CD4-positive, alpha-beta T cell treated with Interleukin-15 for 4 hours (primary cell): Measurements from ENCODE around the gene KRTAP10-12.
"Not testable (repeated sequence)": the region's sequence is repeated elsewhere in the genome, so short reads cannot be mapped to it uniquely, and the experiment has no call there.

Experiments
- DNase-seq: peaks from one replicate; pipeline ENCODE4 v3.0.0-alpha.2; 2020; ENCODE audit warnings: low spot score

Gene KRTAP10-12, protein sequence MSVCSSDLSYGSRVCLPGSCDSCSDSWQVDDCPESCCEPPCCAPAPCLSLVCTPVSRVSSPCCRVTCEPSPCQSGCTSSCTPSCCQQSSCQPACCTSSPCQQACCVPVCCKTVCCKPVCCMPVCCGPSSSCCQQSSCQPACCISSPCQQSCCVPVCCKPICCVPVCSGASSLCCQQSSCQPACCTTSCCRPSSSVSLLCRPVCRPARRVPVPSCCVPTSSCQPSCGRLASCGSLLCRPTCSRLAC

DNA sequence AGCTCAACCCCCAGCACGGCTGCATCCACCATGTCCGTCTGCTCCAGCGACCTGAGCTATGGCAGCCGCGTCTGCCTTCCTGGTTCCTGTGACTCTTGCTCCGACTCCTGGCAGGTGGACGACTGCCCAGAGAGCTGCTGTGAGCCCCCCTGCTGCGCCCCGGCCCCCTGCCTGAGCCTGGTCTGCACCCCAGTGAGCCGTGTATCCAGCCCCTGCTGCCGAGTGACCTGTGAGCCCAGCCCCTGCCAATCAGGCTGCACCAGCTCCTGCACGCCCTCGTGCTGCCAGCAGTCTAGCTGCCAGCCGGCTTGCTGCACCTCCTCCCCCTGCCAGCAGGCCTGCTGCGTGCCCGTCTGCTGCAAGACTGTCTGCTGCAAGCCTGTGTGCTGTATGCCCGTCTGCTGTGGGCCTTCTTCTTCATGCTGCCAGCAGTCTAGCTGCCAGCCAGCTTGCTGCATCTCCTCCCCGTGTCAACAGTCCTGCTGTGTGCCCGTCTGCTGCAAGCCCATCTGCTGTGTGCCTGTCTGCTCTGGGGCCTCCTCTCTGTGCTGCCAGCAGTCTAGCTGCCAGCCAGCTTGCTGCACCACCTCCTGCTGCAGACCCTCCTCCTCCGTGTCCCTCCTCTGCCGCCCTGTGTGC is at the start of gene KRTAP10-12:
TSS of gene KRTAP10-12 (plus strand) at position 1 of the 639 bp plus-strand sequence. CDS start at position 31, 30 bp downstream.
- not testable (repeated sequence) for DNase-seq

DNA sequence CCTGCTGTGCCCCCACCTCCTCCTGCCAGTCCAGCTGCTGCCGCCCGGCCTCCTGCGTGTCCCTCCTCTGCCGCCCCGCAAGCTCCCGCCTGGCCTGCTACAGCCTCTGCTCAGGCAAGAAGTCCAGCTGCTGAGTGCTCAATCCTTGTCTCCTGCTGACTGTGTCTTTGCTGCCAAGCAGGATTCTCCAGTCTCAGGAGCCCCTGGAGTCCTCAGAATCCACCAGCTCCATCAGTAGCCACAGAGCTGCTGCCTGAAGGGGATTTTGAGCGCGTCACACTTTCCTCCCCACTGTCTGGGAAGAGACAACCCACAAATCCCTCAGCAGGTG is 49.8 kb upstream of the KRTAP10-12 start:
- no peak for DNase-seq

DNA sequence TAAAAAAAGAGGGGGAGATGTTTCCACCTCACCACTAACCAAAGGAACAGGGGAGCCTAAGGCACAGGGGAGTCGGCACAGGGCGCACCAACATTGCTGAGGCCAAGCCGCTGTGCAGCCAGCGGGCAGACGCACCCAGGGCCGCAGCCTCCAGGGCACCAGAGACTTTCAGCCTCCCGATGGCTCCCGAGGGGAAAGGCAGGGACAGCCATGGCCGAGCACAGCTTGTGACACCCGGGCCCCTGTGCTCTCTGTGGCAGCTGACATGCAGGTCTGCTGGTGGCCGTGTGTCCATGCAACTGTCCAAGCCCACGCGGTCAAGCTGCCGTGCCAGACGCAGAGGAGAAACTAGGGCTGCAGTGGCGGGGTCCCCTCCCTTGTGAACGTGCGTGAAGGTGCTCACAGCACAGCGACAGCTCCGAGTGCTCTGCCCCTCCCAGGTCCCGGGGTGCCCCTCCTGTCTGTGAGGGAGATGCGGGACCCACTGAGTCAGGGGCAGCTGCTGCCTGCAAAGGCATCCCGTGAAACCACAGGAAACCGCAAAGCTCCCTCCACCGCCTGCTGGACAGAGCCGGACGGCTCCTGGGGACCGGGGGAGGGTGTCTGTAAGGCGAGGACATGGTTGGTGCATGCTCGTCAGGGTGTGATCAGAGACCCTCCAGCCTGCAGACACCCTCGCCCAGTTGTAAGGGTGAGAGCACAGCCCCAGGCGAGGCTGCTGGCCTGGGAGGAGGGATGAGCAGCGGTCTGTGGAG is 48.2 kb upstream of the KRTAP10-12 start:
- no peak for DNase-seq

DNA sequence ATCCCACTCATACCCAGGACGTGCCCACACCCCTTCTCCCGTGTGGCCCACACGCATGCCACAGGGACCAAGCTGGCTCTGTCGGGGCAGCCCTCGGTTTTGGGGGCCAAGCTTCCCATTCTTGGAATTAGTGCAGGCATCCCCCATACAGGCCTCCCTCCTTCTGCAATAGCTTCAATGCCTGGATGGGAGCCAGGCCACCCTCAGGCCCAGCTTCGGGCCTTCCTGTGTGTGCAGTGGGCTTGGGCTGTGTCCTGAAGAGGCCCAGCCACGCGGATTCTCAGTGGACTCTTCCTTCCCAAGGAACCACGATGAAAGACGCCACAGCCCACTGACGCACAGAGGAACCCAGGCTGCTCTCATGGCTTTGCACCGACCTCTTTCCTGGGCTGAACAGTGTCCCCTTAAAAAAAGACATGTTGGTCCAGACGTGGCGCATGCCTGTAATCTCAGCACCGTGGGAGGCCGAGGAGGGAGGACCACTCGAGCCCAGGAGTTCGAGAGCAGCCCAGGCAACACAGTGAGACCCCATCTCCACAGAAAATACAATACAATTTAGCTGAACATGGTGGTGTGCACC is 47.4 kb upstream of the KRTAP10-12 start:
- no peak for DNase-seq

DNA sequence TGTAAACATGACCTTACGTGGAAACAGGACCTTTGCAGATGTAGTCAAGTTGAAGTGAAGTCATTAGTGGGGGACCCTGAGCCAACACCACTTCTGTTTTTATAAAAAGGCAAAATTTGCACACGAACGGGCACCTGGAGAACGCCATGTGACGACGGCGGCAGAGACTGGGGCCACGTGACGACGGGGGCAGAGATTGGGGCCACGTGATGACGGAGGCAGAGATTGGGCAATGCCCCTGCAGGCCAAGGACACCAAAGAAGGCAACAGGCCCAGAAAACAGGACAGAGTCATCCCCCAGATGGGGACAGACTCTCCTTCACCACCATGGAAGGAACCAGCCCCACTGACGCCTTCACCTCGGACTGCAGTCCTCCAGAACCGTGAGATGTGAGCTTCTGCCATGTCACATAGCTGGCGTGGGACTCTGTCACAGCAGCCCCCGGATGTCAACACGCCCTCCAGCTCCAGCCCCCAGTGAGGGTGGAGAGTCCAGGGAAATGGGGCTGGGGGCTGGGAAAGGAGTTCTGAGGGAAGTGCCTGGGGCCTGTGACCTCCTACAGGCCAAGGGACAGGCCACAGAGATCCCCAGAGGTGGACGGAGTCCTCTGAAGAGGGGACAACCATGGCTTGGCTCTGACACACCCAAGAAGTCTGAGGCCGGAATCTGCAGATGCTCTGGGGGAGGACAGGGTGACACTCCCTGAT is 46.6 kb upstream of the KRTAP10-12 start:
- DNase-seq, result no peak

DNA sequence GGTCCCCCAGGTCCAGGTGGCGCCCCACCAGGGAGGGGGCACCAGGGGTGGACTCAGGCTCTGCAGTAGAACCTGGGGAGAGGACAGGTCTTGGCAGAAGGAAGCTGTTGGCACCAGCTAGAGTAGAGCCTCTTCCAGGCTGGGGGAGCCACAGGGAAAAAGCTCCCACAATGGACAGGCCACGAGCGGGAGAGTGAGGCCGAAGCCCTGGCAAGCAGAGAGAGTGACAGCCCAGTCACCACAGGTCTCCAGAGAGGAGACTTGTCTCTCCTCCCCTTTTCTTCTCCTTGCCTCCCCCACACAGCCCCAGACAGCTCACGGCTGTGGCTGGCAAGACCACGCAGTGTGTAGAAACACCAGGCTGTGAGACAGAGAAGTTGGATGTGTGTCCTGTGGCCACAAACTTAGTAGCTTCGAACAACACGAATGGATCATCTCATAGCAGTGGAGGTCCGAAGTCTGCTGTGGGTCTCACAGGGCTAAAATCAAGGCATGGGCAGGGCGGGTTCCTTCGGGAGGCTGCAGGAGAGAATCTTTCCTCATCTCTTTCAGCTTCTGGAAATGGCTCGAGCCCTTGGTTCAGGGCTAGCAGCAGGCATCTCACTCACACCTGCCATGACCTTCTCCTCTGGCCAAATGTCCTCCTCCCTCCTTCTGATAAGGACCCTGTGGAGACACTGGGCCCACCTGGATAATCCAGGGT is 45.8 kb upstream of the KRTAP10-12 start:
- DNase-seq, result no peak

DNA sequence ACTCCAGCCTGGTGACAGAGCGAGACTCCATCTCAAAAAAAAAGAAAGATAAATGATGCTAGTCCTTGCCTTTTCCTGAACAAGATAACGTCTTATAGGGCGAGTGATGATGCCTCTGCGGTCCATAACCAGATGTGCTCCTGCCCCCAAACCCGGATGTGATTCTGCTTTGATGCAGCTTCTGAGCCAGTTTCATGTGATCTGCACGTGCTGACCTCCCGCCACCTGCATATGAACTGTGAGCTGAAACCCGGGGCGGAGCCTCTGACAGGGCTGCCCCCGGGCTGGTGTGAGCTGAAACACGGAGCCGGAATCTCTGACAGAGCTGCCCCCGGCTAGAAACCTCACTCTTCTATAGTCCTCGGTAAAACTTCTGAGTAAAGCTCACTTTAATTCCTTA is 43.8 kb upstream of the KRTAP10-12 start:
- no peak for DNase-seq

DNA sequence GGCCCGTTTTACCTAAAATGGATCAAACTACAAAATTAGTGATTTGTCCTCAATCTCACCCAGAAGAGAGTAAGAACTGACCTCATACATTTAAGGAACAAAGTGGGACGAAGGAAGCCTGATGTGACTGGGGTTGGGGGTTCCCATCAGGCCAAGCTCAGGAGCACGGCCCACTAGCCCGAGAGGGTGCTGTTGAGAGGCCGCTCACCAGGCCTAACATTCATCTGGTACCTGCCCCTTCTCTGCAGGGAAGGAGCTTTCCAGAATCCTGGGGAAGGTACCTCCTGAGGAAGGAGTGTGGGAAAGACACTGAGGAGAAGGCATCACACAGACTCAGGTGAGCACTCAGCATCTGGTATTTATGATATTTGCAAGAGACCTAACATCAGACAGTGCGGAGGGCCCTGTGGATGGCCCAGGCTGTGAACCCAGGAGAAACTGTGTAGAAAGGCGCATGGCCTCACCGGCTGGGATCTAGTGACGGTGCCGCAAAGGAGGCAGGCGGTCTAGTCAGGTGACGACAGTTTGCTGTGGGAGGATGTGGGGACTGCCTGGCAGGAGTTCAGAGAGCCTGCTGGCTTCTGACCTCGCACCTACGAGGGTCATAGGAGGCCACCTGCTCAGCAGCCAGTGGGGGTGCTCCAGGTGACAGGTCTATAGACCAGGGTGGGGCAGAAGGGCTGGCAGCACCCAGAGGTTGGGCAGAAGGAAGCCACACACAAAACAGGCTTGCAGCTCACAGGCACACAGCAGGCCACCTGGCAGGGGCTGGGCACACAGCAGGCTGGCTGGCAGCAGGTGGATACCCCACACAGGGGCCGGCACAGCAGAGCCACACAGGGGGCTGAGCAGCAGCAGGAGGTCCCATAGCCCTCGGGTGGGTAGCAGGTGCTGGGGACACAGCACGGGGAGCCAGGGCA is 43.1 kb upstream of the KRTAP10-12 start:
- DNase-seq, result peak; percentile 45

DNA sequence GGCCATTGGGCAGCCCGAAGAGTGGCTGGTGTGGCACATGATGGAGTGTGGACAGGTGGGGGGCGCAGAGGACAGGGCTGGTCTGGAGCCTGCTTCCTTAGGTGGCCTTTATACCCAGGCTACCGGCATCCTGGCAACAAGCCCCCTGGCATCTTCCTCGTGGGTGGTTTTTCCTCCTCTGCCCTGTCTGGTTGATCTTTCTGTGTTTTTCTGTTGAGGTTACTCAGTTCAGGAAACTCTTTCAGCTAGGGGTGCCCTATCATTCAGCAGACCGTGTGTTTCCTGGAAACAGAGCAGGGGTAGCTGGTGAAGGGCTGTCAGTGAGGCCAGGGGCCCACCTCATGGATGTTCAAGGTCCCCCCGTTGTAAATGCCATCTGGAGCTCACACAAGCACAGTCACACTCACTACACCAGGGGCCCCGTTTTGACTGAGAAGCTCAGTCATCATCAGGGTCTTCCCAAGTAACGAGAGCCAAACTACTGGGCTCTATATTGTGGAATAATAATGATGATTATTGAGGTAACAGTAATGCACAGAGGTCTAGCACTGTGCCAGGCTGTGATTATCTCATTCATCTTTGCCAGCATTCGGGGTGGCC is 42.3 kb upstream of the KRTAP10-12 start, which contains the start of gene KRTAP12-4:
TSS of gene KRTAP12-4 (minus strand) at position 84 of the 600 bp plus-strand sequence. CDS start at position 39, 45 bp downstream.
- DNase-seq, result no peak

DNA sequence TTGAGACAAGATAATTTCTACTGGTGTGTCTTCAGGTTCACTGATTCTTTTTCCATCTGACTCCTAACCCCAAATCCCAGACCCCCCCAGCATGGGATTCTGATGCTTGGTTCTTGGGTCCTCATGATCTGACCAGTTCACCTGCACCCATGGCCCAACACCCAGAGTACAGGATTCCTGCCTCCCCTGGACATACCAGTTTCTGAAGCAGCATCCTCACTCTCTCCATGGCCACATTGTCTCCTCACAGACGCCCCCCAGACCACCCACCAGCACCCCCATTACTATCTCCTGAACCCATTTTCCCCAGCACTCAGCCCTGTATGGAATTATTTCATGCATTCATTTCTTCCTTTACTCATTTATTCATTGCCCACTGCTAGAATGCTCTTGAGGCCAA is 40.1 kb upstream of the KRTAP10-12 start:
- DNase-seq, result no peak

DNA sequence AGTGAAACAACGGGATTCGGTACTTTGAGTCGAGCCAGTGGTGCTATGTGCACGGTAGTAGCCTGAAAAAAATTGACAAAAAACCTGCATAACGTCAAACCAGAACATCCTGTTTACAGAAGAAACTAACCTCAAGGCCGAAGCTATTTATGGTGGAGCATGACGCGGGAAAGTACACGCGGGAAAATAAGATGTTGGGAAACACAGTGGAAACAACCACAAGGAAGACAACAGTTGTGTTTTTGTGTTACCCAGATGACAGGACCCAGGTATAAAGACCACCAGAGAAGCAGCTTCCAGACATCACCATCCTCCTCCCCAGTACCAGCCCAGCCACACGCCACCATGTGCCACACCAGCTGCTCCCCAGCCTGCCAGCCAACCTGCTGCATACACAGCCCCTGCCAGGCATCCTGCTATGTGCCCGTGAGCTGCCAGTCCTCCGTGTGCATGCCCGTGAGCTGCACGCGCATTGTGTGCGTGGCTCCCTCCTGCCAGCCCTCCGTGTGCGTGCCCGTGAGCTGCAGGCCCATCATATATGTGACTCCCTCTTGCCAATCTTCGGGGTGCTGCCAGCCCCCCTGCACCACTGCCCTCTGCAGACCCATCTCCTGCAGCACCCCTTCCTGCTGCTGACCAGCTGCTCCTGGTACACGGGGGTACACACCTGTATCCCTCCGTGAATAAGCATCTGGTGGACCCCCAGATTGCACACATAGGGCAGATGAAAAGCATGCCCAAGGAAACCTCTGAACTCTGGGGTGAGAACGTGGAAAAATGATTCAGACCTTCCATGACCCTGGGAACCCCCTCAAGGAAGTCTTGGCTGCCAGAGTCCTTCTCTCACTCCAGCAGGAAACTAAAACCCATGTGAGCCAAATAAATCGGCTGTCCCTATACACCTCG is 39.1 kb upstream of the KRTAP10-12 start, which contains the start of gene KRTAP12-3:
TSS of gene KRTAP12-3 (plus strand) at position 298 of the 906 bp plus-strand sequence. CDS start at position 346, 48 bp downstream.
- DNase-seq, result peak; percentile 50

DNA sequence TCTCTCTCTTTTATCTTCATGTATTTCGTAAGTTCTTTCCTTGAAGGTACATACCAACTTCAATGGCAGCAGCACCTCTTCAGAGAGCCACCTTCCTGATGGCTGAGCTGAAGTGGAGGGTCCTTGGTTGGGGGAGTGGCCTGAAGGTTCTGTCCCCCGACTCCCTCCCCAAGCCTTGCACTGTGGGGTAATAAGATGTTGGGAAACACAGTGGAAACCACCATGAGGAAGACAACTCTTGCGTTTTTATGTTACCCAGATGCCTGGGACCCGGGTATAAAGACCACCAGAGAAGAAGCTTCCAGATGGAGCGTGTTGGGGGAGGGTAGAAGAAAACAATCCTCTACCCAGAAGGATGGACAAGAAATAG is 38.4 kb upstream of the KRTAP10-12 start:
- DNase-seq, result no peak

DNA sequence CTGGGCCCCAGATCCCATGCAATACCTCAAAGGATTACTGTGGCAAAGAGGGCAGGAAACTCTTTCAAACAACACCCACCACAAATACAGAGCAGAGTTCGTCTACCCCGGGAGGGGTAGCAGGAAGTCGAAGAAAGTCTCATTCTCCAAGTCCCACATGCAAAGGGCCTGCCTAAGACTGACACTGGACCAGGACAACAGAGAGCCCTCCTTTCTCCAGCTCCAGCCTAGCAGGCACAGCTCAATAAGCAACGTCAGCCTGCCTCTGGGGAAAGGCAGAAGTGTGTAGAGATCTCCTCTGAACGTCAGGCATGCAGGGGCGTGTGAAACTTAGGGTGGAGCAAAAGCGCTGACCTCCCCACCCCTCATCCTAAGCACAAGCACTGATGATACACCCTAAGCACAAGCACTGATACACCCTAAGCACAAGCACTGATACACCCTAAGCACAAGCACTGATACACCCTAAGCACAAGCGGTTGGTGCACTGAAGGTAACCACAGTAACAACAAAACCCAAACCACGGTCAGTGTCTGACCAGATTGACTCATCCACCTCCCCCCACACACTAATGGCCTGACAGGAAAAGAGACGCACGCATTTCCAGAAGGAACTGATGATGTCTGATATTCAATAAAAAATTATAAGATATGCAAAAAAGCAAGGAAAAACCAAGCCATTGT is 37.9 kb upstream of the KRTAP10-12 start:
- DNase-seq, result peak; percentile 18

DNA sequence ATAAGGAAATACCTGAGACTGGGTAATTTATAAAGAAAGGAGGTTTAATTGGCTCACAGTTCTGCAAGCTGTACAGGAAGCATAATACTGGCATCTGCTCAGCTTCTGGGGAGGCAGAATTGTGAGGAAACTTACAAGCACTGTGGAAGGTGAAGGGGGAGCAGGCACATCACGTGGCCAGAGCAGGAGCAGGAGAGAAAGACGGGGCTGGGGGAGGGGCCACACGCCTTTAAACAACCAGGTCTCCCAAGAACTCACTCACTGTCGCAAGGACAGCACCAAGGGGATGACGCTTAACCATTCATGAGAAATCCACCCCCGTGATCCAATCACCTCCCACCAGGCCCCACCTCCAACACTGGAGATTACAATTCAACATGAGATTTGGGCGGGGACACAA is 35.4 kb upstream of the KRTAP10-12 start:
- DNase-seq, result not testable (repeated sequence)

DNA sequence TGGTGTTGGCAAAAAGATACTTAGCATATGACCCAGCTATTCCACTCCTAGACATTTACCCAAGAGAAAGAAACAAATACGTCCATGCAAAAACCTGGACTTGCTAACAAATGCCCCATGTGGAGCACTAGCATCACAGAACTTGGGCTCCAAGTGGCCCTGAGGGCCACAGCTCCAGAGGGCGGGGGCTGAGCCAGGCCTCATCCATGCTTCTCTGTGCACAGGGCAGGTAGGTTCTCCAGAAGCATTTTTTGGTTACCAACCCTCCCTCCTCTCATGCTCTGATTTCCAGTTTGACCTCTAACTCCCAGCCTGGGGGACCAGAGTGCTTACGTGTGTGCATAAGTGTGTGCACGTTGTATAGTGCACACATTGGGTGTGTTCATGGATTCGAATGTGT is 32.3 kb upstream of the KRTAP10-12 start:
- no peak for DNase-seq

DNA sequence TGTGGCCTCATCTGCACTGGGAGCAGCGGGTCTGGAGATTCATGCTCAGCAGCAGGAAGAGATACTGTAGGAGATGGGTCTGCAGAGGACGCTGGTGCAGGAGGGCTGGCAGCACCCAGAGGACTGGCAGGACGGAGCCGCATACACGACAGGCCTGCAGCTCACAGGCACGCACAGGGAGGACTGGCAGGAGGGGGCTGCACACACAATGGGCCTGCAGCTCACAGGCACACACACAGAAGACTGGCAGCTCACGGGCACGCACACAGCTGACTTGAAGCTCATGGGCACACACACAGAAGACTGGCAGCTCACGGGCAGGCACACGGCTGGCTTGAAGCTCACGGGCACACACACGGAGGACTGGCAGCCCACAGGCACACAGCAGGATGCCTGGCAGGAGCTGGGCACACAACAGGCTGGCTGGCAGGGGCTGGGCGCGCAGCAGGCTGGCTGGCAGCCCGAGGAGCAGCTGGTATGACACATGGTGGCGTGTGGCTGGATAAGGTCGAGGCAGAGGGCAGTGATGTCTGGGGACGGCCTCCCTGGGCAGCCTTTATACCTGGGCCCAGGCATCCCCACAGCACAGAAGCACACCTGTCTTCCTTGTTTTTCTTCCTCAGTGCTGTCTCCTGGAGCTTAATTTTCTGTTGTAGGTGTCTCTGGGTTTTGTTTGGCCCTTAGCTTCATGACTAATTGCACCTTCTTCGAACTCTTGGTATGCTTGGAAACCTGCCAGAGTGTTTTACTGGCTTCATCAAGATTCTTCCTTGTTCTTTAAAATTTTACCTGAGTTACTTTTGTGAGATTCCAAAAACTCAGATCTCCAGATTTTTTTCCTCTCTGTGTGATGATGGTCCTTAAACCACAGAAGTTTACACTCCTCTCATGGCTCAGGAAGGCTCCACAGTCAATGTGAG is 30.3 kb upstream of the KRTAP10-12 start, which contains the start of gene KRTAP12-2:
TSS of gene KRTAP12-2 (minus strand) at position 527 of the 920 bp plus-strand sequence. CDS start at position 486, 41 bp downstream.
- DNase-seq, result no peak

DNA sequence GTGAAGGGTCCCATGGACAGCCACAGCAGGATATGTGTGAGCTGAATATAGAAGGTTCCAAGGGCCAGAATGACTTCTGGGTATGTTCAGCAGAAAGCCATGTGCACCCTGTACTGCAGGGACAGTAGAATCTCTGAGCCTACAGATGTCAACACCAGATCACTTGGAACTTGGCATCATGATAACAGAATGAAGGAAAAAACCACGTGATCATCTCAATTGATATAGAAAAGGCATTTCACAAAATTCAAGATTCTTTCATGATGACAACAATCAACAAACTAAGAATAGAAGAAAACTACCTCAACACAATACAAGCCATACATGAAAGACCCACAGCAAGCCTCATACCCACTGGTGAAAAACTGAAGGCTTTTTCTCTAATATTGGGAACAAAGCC is 29.4 kb upstream of the KRTAP10-12 start:
- no peak for DNase-seq
